K562 (cell line): Measurements from ENCODE around the gene TNFSF13. TPM values are rescaled to one million over a fixed set of nuclear protein-coding genes. Genes with fewer than 3 reads are reported as not detected.

Experiments used
- CREM ChIP-seq: IDR thresholded peaks from 2 replicates; pipeline ENCODE4 v1.6.1; 2014; ENCODE audit warnings: antibody characterized with exemption, low read depth
- ESRRA ChIP-seq: fragments of 450-650 bp; IDR thresholded peaks from 2 replicates; pipeline ENCODE4 v1.6.1; 2014; ENCODE audit warnings: low read depth, mild to moderate bottlenecking, moderate library complexity, borderline replicate concordance
- FUS ChIP-seq: fragments of 200-400 bp; formaldehyde crosslinking; optimal IDR thresholded peaks from 2 replicates; pipeline ENCODE3; 2017; ENCODE audit warnings: low read depth, low read length
- MTA3 ChIP-seq: fragments of 450-650 bp; formaldehyde crosslinking; IDR thresholded peaks from 2 replicates; pipeline ENCODE4 v1.6.1; 2017; ENCODE audit warnings: mild to moderate bottlenecking, borderline replicate concordance
- MYBL2 ChIP-seq, 2 experiments: fragments of 450-650 bp in 1 of 2; sonication (generic) in 1 of 2; formaldehyde crosslinking in 1 of 2; IDR thresholded peaks; 2 replicates each; pipeline versions ENCODE4 v1.6.1 to v1.8.1; 2017 to 2022; ENCODE audit warnings: borderline replicate concordance in 1 of 2, inconsistent platforms in 1 of 2, low read depth in 1 of 2, mild to moderate bottlenecking in 1 of 2, missing genetic modification reagents in 1 of 2, moderate library complexity in 1 of 2
- NCOR1 ChIP-seq: fragments of 450-650 bp; IDR thresholded peaks from 2 replicates; pipeline ENCODE4 v1.6.1; 2016; ENCODE audit warnings: mild to moderate bottlenecking, moderate library complexity
- NR2F6 ChIP-seq: fragments of 450-650 bp; formaldehyde crosslinking; IDR thresholded peaks from 2 replicates; pipeline ENCODE4 v1.4.0; 2020; ENCODE audit warnings: mild to moderate bottlenecking
- RFX7 ChIP-seq: fragments of 250-450 bp; sonication (Bioruptor Pico); IDR thresholded peaks from 2 replicates; pipeline ENCODE4 v1.5.1; 2021; ENCODE audit warnings: mild to moderate bottlenecking
- RUNX1 ChIP-seq: sonication (generic); IDR thresholded peaks from 2 replicates; pipeline ENCODE4 v1.6.1; 2016; ENCODE audit warnings: antibody characterized with exemption, low read depth
- SIRT6 ChIP-seq: IDR thresholded peaks from one replicate; pipeline ENCODE4 v1.6.1; 2012; ENCODE audit warnings: low read depth, mild to moderate bottlenecking, control low read depth, inconsistent platforms, low read length, moderate library complexity
- TCF7 ChIP-seq: sonication (generic); IDR thresholded peaks from 2 replicates; pipeline ENCODE4 v1.6.1; 2016; ENCODE audit warnings: antibody characterized with exemption, borderline replicate concordance
- XRCC3 ChIP-seq: fragments of 450-650 bp; IDR thresholded peaks from 2 replicates; pipeline ENCODE4 v1.6.1; 2017; ENCODE audit warnings: mild to moderate bottlenecking, moderate library complexity
- XRCC4 ChIP-seq: IDR thresholded peaks from one replicate; pipeline ENCODE4 v1.6.1; 2011; ENCODE audit not compliant: insufficient read depth, insufficient read length; ENCODE audit errors: extremely low read depth
- ZBED1 ChIP-seq: IDR thresholded peaks from 2 replicates; pipeline ENCODE4 v1.6.1; 2014
- ZNF316 ChIP-seq: fragments of 450-650 bp; IDR thresholded peaks from 2 replicates; pipeline ENCODE4 v1.6.1; 2016
- ZNF707 ChIP-seq: fragments of 250-450 bp; sonication (Bioruptor Pico); conservative IDR thresholded peaks from 2 replicates; pipeline ENCODE4 v1.8.0; 2022; ENCODE audit warnings: inconsistent platforms, mild to moderate bottlenecking, moderate library complexity
- polyA plus RNA-seq, 8 experiments: library from polyadenylated mRNA; depleted of rRNA in 4 of 8; stranded (reverse) in 5 of 8; unstranded in 3 of 8; fragments of >200 nt; fragmentation: Nextera tagmentation in 2 of 8; fragmentation: Illumina TruSeq in 1 of 8; extraction: Ambion mirVana in 2 of 8; extraction: Trizol in 1 of 8; gene quantifications; 2 replicates each; pipeline versions ENCODE4 v1.2.1 to v1.2.3, GENCODE V29; 2011 to 2014; ENCODE audit warnings: inconsistent platforms in 1 of 8, missing spikeins in 1 of 8
- total RNA-seq, 7 experiments: library from RNA; depleted of rRNA in 6 of 7; stranded (reverse); fragments of >200 nt in 6 of 7; fragmentation: Illumina TruSeq in 2 of 7; extraction: Trizol in 2 of 7; gene quantifications; 2 replicates each; pipeline versions ENCODE4 v1.2.1 to v1.2.3, GENCODE V29; 2011 to 2021; ENCODE audit warnings: low replicate concordance in 1 of 7
- TF ChIP-seq, protein P1 (sequence below): fragments of 450-650 bp; formaldehyde crosslinking; IDR thresholded peaks from 2 replicates; pipeline ENCODE4 v1.4.0; 2022; ENCODE audit warnings: mild to moderate bottlenecking, moderate library complexity
- TF ChIP-seq, protein P2 (sequence below): IDR thresholded peaks from 3 replicates; pipeline ENCODE4 v1.6.1; 2011; ENCODE audit warnings: borderline replicate concordance, mild to moderate bottlenecking, moderate library complexity; ENCODE audit not compliant: insufficient read length; ENCODE audit errors: extremely low read depth
- TF ChIP-seq, protein P3 (sequence below), 3 experiments: fragments of 200-800 bp in 1 of 3; fragments of 250-450 bp in 1 of 3; fragments of 450-650 bp in 1 of 3; sonication (Bioruptor Pico) in 1 of 3; sonication (Bioruptor generic) in 1 of 3; formaldehyde crosslinking in 1 of 3; IDR thresholded peaks; 2 replicates each; pipeline versions ENCODE4 v1.6.1 to v1.8.0; 2016 to 2022; ENCODE audit warnings: mild to moderate bottlenecking in 2 of 3, missing genetic modification characterization in 2 of 3, missing compliant biosample characterization in 1 of 3, moderate library complexity in 1 of 3

TNFSF13 gene
- total and polyA plus RNA-seq, 9 of the 15 experiments (the other 6 are each of a cell fraction or from before 2014, with no cell fraction given): 0.04 to 0.51 (median 0.19) TPM; not detected in 1

DNA sequence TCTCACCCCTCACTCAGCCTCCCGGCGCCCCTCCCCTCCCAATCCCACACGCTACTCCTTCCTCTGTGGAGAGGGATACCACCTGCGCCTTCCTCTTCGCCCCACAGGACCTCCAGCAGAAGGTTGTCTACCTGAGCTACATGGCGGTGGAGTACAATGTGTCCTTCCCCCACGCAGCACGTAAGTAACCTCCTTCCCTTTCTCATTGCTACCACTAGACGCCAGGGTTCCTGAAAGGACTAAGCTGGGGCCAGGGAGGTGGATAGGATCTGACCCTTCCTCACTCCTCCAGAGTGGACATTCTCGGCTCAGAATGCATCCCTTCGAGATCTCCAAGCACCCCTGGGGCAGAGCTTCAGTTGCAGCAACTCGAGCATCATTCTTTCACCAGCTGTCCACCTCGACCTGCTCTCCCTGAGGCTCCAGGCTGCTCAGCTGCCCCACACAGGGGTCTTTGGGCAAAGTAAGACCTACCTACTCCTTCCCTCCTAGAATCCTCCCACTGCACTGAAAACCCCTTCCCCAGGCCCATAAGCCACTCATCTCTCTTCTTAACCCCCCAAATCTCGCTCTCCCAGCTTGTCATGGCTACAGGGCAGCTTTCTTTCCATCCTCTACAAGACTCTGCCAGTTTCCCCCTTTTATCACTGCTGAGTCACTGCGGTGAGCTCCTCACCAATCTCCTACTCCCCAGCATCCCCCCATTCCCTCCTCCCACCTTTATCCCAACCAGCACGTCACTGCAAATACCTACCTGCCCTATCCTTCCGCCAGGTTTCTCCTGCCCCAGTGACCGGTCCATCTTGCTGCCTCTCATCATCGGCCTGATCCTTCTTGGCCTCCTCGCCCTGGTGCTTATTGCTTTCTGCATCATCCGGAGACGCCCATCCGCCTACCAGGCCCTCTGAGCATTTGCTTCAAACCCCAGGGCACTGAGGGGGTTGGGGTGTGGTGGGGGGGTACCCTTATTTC is 22.3 kb downstream of the TNFSF13 start (continued):
- TF ChIP-seq XRCC4 (no peak), NR2F6 (CRISPR knock-in tag) (no peak), XRCC3 (no peak), MYBL2 (IDR thresholded peaks at IDR 0.05; ENCODE audit: low read depth) (no peak), MYBL2 (CRISPR knock-in tag; IDR thresholded peaks at IDR 0.05; ENCODE audit: borderline replicate concordance) (no peak), TCF7 (no peak), MTA3 (no peak), RFX7 (CRISPR knock-in tag) (no peak), NCOR1 (peak; percentile 47; the same call in 1 of the 2 replicates), SIRT6 (no peak), FUS (no peak), ESRRA (peak; percentile 25; the same call in 1 of the 2 replicates), ZNF707 (CRISPR knock-in tag) (no peak), RUNX1 (no peak), ZBED1 (no peak), ZNF316 (peak; percentile 80), CREM (peak; percentile 46)
- TF ChIP-seq, protein P1, sequence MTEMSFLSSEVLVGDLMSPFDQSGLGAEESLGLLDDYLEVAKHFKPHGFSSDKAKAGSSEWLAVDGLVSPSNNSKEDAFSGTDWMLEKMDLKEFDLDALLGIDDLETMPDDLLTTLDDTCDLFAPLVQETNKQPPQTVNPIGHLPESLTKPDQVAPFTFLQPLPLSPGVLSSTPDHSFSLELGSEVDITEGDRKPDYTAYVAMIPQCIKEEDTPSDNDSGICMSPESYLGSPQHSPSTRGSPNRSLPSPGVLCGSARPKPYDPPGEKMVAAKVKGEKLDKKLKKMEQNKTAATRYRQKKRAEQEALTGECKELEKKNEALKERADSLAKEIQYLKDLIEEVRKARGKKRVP (CRISPR knock-in tag): no peak
- TF ChIP-seq, protein P2, sequence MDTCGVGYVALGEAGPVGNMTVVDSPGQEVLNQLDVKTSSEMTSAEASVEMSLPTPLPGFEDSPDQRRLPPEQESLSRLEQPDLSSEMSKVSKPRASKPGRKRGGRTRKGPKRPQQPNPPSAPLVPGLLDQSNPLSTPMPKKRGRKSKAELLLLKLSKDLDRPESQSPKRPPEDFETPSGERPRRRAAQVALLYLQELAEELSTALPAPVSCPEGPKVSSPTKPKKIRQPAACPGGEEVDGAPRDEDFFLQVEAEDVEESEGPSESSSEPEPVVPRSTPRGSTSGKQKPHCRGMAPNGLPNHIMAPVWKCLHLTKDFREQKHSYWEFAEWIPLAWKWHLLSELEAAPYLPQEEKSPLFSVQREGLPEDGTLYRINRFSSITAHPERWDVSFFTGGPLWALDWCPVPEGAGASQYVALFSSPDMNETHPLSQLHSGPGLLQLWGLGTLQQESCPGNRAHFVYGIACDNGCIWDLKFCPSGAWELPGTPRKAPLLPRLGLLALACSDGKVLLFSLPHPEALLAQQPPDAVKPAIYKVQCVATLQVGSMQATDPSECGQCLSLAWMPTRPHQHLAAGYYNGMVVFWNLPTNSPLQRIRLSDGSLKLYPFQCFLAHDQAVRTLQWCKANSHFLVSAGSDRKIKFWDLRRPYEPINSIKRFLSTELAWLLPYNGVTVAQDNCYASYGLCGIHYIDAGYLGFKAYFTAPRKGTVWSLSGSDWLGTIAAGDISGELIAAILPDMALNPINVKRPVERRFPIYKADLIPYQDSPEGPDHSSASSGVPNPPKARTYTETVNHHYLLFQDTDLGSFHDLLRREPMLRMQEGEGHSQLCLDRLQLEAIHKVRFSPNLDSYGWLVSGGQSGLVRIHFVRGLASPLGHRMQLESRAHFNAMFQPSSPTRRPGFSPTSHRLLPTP: no peak
- TF ChIP-seq, protein P3, sequence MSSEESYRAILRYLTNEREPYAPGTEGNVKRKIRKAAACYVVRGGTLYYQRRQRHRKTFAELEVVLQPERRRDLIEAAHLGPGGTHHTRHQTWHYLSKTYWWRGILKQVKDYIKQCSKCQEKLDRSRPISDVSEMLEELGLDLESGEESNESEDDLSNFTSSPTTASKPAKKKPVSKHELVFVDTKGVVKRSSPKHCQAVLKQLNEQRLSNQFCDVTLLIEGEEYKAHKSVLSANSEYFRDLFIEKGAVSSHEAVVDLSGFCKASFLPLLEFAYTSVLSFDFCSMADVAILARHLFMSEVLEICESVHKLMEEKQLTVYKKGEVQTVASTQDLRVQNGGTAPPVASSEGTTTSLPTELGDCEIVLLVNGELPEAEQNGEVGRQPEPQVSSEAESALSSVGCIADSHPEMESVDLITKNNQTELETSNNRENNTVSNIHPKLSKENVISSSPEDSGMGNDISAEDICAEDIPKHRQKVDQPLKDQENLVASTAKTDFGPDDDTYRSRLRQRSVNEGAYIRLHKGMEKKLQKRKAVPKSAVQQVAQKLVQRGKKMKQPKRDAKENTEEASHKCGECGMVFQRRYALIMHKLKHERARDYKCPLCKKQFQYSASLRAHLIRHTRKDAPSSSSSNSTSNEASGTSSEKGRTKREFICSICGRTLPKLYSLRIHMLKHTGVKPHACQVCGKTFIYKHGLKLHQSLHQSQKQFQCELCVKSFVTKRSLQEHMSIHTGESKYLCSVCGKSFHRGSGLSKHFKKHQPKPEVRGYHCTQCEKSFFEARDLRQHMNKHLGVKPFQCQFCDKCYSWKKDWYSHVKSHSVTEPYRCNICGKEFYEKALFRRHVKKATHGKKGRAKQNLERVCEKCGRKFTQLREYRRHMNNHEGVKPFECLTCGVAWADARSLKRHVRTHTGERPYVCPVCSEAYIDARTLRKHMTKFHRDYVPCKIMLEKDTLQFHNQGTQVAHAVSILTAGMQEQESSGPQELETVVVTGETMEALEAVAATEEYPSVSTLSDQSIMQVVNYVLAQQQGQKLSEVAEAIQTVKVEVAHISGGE (CRISPR knock-in tag; IDR thresholded peaks at IDR 0.05): no peak
